ENCODE results near the gene SLC5A5. TPM values are rescaled to one million over a fixed set of nuclear protein-coding genes. Genes with fewer than 3 reads are reported as not detected.
"Not testable (repeated sequence)": the region's sequence is repeated elsewhere in the genome, so short reads cannot be mapped to it uniquely, and the experiment has no call there.

Gene SLC5A5
- polyA plus RNA-seq, 1 of the 3 experiments (the other 2 are of a cell fraction): 0.02 TPM

- H3K36me3 ChIP-seq (replicated peaks in 1 of 2; ENCODE audit: control insufficient read depth in 1 of 2, insufficient read depth in 2 of 2, low read length in 1 of 2): no peaks in the 10 kb centered on the region
- H3F3A ChIP-seq (replicated peaks; ENCODE audit: insufficient read depth): no peaks in the 10 kb centered on the region
- POLR2A ChIA-PET: no interaction called here
- no peaks in the 10 kb centered on the region for H3K9me3 ChIP-seq
- H3K9ac ChIP-seq: no peak overlapping the region
- no peak overlapping the region for H3K4me2 ChIP-seq
- CTCF ChIA-PET: interaction anchor here (0.6 kb wide), 1 partner anchor 46 kb away, joined by 3 read pairs; the partner anchor contains the start of gene CCDC124
- H3K4me1 ChIP-seq (ENCODE audit: control insufficient read depth in 1 of 2, insufficient read depth in 2 of 2, low read depth in 1 of 2, low read length in 1 of 2): no peaks in the 10 kb centered on the region
- no peaks in the 10 kb centered on the region for H3K79me2 ChIP-seq (ENCODE audit: insufficient read depth)
- H3K27ac ChIP-seq (ENCODE audit: low read depth in 2 of 2, low read length in 1 of 2): no peak overlapping the region
- H2AFZ ChIP-seq (ENCODE audit: low read depth): no peak overlapping the region
- H4K20me1 ChIP-seq (ENCODE audit: insufficient read depth): no peaks in the 10 kb centered on the region
- TF ChIP-seq CTCF (IDR thresholded peaks at IDR 0.05): no peak
- no peak for TF ChIP-seq RFX5 (IDR thresholded peaks at IDR 0.05; ENCODE audit: low read length)
- no peak for TF ChIP-seq PBX3 (IDR thresholded peaks at IDR 0.05)
- no peak for TF ChIP-seq ELF1 (IDR thresholded peaks at IDR 0.05)
- no peak for TF ChIP-seq YY1 (IDR thresholded peaks at IDR 0.05; ENCODE audit: low read depth)
- TF ChIP-seq NFIC (IDR thresholded peaks at IDR 0.05; ENCODE audit: borderline replicate concordance): no peak
- TF ChIP-seq USF1 (IDR thresholded peaks at IDR 0.05; ENCODE audit: borderline replicate concordance, low read depth): no peak
- no peak for TF ChIP-seq SIN3A (IDR thresholded peaks at IDR 0.05; ENCODE audit: borderline replicate concordance, low read depth, low read length)
- no peak for TF ChIP-seq RCOR1 (IDR thresholded peaks at IDR 0.05; ENCODE audit: low read length)
- no peak for TF ChIP-seq MXI1 (IDR thresholded peaks at IDR 0.05; ENCODE audit: low read depth, low read length)
- no peak for TF ChIP-seq GABPA (IDR thresholded peaks at IDR 0.05; ENCODE audit: low read depth)
- TF ChIP-seq CHD2 (IDR thresholded peaks at IDR 0.05; ENCODE audit: low read length, partially characterized antibody): no peak
- TF ChIP-seq FOXM1 (IDR thresholded peaks at IDR 0.05; ENCODE audit: low read depth): no peak
- no peak for TF ChIP-seq SMC3 (IDR thresholded peaks at IDR 0.05; ENCODE audit: low read depth, low read length)
- no peak for TF ChIP-seq USF2 (IDR thresholded peaks at IDR 0.05; ENCODE audit: borderline replicate concordance, low read depth, low read length)
- no peak for TF ChIP-seq TCF12 (IDR thresholded peaks at IDR 0.05)
- no peak for TF ChIP-seq NRF1 (IDR thresholded peaks at IDR 0.05; ENCODE audit: low read depth, low read length)
- TF ChIP-seq ZBTB33 (IDR thresholded peaks at IDR 0.05; ENCODE audit: borderline replicate concordance, low read depth): no peak
- TF ChIP-seq MEF2A (IDR thresholded peaks at IDR 0.05; ENCODE audit: borderline replicate concordance, low read depth): no peak
- no peak for TF ChIP-seq FOXJ3 (CRISPR knock-in tag; IDR thresholded peaks at IDR 0.05)
- H3K4me3 ChIP-seq (ENCODE audit: low read depth in 2 of 2, low read length in 1 of 2): no peak overlapping the region
- WGBS (ENCODE audit: low lambda C conversion rate): 42% methylated on average over 7 of the region's 7 CpGs
- no peak for DNase-seq
- peaks cover 8% of the 10 kb centered on the region; the same call in 1 of the 2 replicates for H3K27me3 ChIP-seq (ENCODE audit: insufficient read depth)
- H3K9me2 ChIP-seq: no peaks in the 10 kb centered on the region
Measured at GRCh38 chr19:17886515-17886914, 14.8 kb downstream of the SLC5A5 start.

GRCh38 chr19:17887221-17887620 lies 15.5 kb downstream of the SLC5A5 start:
- H3K4me3 ChIP-seq (ENCODE audit: low read depth in 2 of 2, low read length in 1 of 2); H4K20me1 ChIP-seq (ENCODE audit: insufficient read depth); H2AFZ ChIP-seq (ENCODE audit: low read depth); POLR2A ChIA-PET; H3K27me3 ChIP-seq (ENCODE audit: insufficient read depth); DNase-seq; H3K9me2 ChIP-seq; H3K4me1 ChIP-seq (ENCODE audit: control insufficient read depth in 1 of 2, insufficient read depth in 2 of 2, low read depth in 1 of 2, low read length in 1 of 2); H3K9ac ChIP-seq; H3K27ac ChIP-seq (ENCODE audit: low read depth in 2 of 2, low read length in 1 of 2); H3F3A ChIP-seq (replicated peaks; ENCODE audit: insufficient read depth); H3K36me3 ChIP-seq (replicated peaks in 1 of 2; ENCODE audit: control insufficient read depth in 1 of 2, insufficient read depth in 2 of 2, low read length in 1 of 2); H3K79me2 ChIP-seq (ENCODE audit: insufficient read depth); CTCF ChIA-PET; H3K9me3 ChIP-seq; H3K4me2 ChIP-seq: not testable (repeated sequence)
- 34% methylated on average over 4 of the region's 4 CpGs for WGBS (ENCODE audit: low lambda C conversion rate)
